Dermis blood vessel endothelial cell (primary cell): ENCODE measurements around the gene EAF1. TPM values are rescaled to one million over a fixed set of nuclear protein-coding genes. Genes with fewer than 3 reads are reported as not detected.
"Not testable (repeated sequence)": the region's sequence is repeated elsewhere in the genome, so short reads cannot be mapped to it uniquely, and the experiment has no call there.

Experiments used
- DNase-seq: peaks from one replicate; pipeline ENCODE4 v3.0.0; 2010
- total RNA-seq: library from RNA; depleted of rRNA; stranded (reverse); fragments of >200 nt; gene quantifications from 2 replicates; pipeline ENCODE4 v1.2.3, GENCODE V29; 2014

The EAF1 gene
- 23.6 and 25.7 TPM in 2 replicates for total RNA-seq

DNA sequence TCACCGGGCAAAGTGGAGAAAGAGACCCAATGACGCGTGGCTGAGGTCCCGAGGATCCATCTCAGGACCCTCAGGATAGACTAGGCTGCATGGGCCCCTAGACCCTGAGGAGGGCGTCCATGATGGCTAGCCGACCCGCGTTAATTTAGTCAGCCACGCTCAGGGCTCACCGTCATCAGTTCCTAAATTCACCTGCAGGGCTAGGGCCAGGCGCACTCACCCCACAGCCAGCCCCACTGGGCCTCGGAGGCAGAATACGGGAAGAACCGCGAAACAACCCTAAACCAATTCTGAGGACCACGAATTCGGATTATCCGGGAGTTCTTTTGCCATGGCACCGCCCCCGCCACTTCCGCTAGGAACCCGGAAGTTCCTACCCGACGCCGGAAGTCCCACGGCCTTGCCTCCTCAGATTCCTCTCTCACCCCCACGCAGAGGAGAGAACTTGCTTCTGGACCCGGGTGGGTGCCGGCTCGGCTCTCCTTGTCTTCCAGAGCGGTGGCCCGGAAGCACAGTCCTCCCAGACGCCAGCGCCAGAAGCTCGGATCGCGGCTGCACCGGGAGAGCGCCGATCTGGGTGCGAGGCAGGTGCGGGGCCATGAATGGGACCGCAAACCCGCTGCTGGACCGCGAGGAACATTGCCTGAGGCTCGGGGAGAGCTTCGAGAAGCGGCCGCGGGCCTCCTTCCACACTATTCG is at the start of gene EAF1, which contains the start of gene METTL6:
Gene EAF1, plus strand, starts transcription at position 417 of the 699 bp plus-strand sequence. Its CDS starts 182 bp downstream, at position 599.
Gene METTL6, minus strand, starts transcription at position 363 of the 699 bp plus-strand sequence. CDS start 1,033 bp downstream, outside the sequence.
- peak; percentile 78 for DNase-seq

DNA sequence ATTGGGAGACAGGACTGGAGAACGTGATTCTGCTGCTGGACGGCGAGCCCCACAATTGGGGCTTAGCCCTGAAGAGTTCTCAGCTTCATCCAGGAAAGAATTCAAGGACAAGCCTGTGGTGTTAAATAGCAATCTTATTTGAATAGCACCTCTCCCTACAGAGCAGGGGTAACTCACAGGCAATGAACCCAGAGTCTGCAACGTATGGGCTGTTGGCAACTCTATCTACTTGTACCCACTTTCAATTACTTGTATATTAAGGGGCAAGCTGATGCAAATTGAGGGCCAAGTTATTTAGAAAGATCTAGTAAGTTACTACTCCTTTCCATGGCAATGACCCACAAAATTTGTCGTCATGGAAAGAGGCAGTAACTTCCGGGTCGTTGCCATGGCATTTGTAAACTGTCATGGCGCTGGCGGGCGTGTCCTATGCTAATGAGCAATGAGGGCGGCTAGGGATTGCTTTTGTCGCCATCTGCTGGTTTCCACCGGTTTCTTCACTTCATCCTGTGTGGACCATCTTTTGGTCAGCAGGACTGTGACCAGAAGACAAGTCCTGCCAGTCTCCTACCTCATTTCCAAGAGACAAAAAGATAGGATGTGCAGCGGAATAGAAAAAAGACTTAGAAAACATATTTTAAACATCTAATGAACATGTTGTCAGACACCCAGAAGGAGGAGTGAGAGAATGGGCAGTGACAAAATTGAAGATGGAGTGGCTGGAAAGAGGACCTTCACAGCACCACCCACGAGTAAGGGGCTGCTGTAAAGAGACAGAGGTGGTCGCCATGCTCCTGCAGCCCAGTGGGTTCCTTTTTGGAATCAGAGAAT is 49.2 kb upstream of the EAF1 start:
- DNase-seq: peak; percentile 98

DNA sequence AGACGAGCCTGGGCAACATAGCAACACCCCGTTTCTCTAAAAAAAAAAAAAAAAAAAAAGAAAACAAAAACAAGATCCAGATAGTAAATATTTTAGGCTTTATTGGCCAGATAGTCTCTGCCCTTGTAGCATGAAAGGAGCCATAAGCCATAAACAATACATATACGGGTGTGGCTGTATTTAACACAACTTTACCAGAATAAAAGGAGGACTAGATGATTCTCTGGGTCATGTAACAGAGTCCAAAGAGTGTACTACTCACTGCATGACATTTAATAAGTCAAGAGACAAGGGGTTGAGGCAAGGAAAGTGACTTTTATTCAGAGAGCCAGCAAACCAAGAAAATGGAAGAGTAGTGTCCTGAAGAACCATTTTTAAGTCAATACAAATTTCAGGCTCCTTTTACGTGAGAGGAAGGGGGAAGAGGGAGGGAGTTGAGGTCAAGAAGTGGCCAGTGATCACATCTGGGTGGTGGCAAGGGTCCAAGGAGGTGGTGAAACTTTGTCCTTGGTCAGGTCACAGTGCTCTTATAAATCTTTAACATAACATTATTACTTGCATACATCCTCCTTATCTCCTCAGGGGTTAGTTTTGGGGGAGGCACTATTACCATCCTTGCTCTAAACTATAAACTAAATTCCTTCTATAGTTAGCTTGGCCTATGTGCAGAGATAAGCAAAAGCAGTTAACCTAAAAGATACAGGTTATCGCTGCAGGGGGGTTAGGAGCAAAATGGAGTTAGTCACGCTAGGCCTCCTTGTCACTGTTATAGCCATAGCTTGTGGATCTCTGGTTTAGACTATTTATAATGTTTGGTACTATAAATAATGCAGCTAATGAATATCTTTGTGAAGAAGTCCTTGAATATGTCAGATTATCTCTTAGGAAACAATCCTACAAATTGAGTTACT is 46.2 kb upstream of the EAF1 start:
- no peak for DNase-seq

DNA sequence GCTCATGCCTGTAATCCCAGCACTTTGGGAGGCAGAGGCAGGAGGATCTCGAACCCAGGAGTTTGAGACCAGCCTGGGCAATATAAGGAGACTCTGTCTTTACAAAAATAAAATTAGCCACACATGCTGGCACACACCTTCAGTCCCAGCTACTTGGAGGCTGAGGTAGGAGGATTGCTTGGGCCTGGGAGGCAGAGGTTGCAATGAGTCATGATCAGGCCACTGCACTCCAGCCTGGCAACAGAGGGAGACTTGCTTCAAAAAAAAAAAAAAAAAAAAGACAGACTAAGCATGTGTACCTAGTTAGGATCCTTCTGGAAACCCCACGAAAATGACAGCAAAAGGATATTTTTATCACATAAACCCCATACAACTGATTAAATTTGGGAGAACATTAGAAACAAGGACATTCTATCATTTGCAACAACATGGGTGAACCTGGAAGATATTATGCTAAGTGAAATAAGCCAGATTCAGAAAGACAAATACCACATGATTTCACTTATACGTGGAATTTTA is 44.9 kb upstream of the EAF1 start:
- no peak for DNase-seq

DNA sequence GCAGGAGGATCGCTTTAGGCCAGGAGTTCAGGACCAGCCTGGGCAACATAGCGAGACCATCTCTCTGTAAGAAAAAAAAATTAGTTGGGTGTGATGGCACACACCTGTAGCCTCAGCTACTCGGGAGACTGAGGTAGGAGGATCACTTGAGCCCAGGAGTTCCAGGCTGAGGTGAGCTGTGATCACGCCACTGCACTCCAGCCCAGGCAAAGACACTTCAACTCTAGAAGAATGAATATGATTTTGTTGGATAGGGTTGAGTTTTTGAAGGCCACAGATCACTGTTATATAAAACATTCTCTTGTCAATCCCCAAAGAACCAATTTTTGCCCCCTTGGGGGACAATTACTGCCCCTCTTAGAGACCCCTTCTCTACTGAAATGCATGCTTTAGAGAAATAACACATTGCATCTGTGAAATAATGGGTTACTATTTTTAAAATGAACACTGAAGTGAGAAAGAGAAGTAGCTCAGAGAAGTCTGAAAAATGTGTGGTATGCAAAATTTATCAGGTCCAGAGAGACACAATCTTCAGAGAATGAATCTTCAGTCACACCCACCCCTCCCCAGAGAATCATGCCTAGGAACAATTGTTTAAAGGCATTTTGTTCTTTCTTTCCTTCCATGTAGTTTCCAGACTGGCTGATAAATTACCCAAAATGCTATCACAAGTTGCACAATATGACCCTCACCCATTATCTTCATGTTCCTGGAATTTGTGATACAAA is 42.7 kb upstream of the EAF1 start:
- DNase-seq: no peak

DNA sequence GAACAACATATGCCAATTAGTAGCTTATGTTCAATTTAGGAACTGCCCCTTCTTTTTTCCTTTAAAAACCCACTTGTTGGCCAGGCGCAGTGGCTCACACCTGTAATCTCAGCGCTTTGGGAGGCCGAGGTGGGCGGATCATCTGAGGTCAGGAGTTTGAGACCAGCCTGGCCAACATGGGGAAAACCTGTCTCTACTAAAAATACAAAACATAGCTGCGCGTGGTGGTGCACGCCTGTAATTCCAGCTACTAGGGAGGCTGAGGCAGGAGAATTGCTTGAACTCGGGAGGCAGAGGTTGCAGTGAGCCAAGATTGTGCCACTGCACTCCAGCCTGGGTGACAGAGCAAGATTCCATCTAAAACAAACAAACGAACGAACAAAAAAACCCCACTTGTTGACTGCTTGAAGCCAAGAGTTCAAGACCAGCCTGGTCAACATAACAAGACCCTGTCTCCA is 42.1 kb upstream of the EAF1 start:
- not testable (repeated sequence) for DNase-seq

DNA sequence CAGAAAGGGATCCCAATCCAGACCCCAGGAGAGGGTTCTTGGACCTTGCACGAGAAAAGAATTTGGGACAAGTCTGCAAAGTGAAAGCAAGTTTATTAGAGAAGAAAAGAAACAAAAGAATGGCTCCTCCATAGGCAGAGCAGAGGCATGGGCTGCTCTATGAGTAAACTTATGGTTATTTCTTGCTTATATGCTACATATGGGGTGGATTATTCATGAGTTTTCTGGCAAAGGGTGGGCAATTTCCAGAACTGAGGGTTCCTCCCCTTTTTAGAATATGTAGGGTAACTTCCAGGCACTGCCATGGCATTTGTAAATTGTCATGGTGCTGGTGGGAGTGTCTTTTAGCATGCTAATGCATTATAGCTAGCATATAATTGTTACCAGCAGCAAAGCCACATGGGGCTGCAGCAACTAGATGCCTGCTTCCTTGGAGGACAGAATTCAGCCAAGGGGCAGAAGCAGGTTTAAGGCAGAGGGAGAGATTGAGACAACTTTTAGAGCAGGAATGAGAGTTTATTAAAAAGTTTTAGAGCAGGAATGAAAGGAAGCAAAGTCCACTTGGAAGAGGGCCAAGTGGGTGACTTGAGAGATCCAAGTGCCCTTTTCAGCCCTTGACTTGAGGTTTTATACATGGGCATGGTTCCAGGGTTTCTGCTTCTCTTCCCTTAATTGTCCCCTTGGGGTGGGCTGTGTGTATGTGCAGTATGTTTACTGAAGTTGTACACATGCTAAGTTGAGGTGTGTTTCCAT is 41.3 kb upstream of the EAF1 start:
- DNase-seq: peak; percentile 9

DNA sequence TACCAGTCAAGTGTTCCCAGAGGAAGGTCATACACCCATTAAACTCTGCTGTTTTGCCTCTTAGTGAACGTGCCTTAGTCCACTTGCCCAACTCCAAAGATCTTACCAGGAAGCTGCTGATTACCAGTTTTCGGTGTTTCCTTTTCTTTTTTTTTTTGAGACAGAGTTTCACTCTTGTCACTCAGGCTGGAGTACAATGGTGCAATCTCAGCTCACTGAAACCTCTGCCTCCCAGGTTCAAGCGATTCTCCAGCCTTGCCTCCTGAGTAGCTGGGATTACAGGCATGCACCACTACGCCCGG is 40.8 kb upstream of the EAF1 start:
- not testable (repeated sequence) for DNase-seq

DNA sequence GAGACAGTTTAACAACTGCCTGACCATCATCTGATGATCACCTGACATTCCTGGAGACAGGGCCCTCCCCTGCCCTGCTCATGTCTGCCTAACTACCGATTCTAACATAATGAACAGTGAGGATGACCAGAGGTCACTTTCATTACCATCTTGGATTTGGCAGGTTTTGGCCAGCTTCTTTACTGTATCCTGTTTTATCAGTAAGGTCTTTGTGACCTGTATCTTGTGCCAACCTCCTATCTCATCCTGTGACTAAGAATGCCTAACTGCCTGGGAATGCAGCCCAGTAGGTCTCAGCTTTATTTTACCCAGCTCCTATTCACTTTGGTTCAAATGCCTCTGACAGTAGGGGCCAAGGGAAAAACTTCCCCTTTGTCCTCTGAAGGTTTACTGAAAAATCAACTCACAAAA is 40.2 kb upstream of the EAF1 start:
- peak; percentile 48 for DNase-seq

DNA sequence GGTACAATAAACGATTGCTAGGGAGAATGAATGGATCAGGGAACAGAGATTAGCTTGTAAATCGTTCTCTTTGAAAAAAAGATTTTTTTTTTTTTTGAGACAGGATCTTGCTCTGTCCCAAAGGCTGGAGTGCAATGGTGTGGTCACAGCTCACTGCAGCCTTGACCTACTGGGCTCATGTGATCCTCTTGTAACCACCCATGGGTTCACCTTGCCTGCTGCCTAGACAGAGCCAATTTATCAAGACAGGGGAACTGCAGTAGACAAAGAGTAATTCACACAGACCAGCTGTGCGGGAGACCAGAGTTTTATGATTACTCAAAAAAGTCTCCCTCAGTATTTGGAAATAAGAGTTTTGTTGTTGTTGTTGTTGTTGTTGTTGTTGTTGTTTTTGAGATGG is 39.7 kb upstream of the EAF1 start:
- DNase-seq: no peak

DNA sequence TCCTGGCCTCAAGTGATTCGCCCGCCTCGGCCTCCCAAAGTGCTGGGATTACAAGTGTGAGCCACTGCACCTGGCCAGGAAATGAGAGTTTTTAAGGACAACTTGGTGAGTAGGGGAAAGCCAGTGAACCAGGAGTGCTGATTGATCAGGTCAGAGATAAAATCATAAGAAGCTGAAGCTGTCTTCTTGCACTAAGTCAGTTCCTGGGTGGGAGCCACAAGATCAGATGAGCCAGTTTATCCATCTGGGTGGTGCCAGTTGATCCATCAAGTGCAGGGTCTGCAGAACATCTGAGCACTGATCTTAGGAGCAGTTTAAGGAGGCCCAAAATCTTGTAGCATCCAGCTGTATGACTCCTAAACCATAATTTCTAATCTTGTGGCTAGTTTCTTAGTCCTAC is 39.1 kb upstream of the EAF1 start:
- DNase-seq: not testable (repeated sequence)

DNA sequence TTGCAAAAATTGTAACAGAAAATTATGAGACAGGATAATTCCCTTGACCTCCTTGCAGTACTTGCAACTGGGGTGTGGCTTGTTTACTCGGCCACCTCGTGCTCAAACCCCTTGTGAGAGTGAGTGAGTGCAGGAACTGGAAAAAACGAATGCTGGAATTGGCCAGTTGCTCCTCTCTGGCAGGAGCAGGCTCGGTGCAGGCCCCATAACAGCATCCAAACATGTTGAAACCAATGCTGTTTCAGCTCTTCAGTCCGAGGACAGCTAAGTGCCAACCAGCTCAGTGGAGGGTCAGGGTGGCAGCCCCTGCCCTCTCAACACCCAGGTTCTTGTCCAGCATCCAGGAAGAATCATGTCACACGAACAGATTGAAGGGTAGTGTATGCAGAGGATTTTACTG is 36.9 kb upstream of the EAF1 start:
- no peak for DNase-seq

DNA sequence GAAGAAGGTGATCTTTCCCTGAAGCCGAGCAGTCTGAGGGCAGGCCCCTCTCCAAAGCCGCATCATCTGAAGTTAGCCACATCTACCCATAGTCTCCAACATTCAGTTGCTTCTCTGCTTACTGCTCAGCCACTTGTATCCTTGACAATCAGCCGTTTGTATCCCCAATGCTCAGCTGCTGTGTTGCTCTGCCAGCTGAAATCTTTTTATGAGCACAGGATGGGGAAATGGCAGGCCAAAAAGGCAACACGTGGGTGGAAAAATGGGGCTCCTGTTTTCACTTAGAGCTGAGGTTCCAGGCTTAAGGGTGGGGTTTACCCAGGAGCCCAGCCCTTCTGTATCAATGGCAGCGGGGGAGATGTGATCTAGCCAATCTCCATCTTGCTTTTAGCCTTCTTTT is 36.4 kb upstream of the EAF1 start:
- no peak for DNase-seq

DNA sequence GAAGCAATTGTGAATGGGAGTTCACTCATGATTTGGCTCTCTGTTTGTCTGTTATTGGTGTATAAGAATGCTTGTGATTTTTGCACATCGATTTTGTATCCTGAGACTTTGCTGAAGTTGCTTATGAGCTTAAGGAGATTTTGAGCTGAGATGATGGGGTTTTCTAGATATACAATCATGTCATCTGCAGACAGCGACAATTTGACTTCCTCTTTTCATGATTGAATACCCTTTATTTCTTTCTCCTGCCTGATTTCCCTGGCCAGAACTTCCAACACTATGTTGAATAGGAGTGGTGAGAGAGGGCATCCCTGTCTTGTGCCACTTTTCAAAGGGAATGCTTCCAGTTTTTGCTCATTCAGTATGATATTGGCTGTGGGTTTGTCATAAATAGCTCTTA is 34.1 kb upstream of the EAF1 start:
- DNase-seq: not testable (repeated sequence)

DNA sequence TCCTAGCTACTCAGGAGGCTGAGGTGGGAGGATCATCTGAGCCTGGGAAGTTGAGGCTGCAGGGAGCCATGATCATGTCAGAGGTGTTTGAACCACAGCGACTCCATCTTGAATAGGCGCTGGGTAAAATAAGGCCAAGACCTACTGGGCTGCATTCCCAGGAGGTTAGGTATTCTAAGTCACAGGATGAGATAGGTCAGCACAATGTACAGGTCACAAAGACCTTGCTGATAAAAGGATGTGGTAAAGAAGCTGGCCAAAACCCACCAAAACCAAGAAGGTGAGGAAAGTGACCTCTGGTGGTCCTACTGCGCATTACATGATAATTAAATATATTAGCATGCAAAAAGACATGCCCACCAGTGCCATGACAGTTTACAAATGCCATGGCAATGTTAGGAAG is 28.7 kb upstream of the EAF1 start:
- DNase-seq: peak; percentile 60

DNA sequence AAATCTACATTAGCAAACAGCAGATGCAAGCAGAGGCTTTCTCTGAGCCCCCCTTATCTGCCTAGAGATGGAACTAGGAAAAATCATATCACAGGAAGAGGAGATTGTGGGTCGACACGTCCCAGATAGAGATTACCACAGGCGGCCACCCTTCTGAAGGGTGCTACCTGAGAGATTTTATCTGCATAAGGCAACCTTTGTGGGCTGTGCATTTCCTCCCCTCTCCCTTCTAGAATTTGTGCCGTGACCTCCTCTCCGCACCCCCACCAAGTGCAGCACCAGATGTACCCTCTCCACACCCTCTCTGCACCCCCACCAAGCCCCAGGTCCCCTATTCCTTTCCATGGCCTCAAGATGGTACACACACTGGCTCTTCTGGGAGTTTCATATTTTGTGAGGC is 27.4 kb upstream of the EAF1 start:
- DNase-seq: no peak

DNA sequence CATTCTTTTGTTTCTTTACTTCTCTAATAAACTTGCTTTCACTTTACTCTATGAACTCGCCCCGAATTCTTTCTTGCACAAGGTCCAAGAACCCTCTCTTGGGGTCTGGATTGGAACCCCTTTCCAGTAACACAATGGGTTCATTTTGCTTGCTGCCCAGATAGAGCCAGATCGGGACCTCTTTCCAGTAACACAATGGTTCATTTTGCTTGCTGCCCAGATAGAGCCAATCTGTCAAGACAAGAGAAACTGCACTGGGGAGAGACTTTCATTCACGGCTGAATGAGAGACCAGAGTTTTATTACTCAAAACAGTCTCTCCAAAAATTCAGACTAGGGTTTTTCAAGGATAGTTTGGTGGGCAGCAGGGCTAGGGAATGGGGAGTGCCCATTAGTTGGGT is 25.5 kb upstream of the EAF1 start:
- DNase-seq: no peak

DNA sequence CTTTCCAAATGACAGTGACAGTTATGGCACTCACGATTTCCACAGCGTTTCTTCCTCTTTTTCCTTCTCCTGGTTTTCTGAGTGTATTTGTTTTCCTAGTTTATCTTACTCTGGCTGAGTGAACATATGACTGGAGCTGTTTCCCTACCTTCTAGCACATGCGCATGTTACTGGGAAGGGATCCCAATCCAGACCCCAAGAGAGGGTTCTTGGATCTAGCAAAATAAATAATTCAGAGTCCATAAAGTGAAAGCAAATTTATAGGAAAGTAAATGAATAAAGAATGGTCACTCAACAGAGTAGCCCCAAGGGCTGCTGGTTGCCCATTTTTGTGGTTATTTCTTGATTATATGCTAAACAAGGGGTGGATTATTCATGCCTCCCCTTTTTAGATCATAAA is 23.9 kb upstream of the EAF1 start:
- no peak for DNase-seq

DNA sequence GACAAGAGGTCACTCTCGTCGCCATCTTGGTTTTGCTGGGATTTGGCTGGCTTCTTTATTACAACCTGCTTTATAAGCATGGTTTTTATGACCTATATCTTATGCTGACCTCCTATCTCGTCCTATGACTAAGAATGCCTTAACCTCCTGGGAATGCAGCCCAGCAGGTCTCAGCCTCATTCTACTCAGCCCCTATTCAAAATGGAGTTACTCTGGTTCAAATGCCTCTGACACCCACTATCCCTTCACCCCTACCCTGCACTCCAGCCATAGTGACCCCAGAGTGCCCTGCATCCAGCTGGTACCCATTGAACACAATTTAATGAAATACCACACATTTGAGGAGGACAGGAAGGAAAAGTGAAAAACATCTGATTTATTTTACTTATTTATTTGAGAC is 23.4 kb upstream of the EAF1 start:
- DNase-seq: no peak

DNA sequence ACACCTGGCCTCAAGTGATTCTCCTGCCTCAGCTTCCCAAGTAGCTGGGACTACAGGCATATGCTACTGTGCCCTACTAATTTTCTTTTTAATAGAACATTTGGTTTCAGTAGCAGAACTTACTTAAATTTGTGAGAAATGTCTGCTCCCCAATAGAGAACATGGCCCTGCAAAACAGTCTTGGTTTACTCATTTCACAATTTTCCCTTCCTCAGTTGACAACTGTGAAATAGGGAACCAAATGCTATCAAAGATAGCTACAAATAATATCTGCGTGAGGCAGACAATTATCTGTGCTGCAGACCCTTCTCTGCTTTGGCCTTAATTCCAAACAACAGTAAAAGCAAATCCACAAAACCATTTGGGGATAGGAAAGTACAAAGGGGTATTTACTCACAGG is 22.6 kb upstream of the EAF1 start:
- no peak for DNase-seq

DNA sequence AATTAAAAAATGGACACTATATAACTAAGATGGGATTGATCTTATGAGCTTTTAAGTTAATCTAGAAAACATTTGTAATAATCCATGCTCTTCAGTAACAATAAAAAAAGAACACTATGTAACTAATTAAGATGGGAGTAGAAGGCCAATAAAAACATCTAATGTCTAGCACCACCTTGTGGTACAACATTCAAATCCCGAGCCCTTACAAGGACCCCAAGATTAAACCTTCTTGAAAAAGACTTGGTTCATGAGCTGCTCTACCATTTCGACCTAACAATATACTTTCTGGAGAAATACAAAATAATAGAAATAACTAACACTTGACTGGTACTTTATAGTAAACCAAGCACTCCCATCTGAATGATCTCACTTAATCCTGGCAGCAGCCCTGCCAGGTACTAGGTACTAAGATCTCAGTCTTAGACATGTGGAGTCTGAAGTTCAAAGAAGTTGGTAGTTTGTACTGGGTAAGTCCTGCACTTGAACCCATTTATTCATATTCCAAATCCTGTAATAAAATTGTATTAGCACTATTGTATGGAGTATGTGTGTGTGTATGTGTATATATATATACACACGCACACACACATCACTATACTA is 21.8 kb upstream of the EAF1 start:
- peak; percentile 84 for DNase-seq
